ENCODE measurements around the gene RGCC. TPM values are rescaled to one million over a fixed set of nuclear protein-coding genes. Genes with fewer than 3 reads are reported as not detected.
A peak's percentile ranks its signal among the peaks of the same experiment; 100 is the strongest.
"Not testable (repeated sequence)": the region's sequence is repeated elsewhere in the genome, so short reads cannot be mapped to it uniquely, and the experiment has no call there.

The RGCC gene
- total RNA-seq, 4 donors from 2014 or later, result 56.5 to 142 (median 77.1) TPM

DNA sequence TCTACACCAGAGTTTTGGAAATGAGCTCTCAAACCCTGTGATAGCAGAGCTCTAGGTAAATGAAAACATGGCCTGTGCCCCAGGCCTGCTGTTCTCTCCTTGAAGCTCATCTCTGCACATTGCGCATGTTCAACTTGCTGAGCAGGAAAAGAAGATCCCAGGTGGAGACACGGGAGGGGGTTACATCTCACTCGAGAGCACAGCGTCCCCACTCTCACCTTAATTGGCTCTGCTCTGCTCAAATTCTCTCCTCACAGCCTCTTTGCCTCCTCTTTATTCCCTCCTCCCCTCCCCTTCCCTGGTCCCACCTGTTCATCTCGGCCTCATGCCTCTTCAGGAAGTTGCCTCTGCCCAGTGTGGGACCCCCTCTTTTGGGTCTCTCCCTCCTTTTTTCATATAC is 44.7 kb downstream of the RGCC start:
- Histone ChIP-seq H3K4me3 (no peak overlapping the region), H3K27ac (replicated peaks in 1 of 4) (no peak overlapping the region), H3K36me3 (no peaks in the 10 kb centered on the region), H3K9me3 (peaks cover 0 to 7% (median 0%) of the 10 kb centered on the region in 4 donors), H3K27me3 (no peaks in the 10 kb centered on the region), H3K4me1 (peaks cover 0 to 4% (median 1%) of the 10 kb centered on the region in 4 donors)
- 89% methylated on average over 5 of the region's 5 CpGs for WGBS
- peak; percentile 34 for DNase-seq (ENCODE audit: extremely low spot score)
- intact Hi-C loops (cut with DNase I), result no loop called here
- TF ChIP-seq POLR2A (IDR thresholded peaks at IDR 0.05; ENCODE audit: low read depth), result no peak
- TF ChIP-seq EP300 (IDR thresholded peaks at IDR 0.05), result no peak
- TF ChIP-seq, protein P1, sequence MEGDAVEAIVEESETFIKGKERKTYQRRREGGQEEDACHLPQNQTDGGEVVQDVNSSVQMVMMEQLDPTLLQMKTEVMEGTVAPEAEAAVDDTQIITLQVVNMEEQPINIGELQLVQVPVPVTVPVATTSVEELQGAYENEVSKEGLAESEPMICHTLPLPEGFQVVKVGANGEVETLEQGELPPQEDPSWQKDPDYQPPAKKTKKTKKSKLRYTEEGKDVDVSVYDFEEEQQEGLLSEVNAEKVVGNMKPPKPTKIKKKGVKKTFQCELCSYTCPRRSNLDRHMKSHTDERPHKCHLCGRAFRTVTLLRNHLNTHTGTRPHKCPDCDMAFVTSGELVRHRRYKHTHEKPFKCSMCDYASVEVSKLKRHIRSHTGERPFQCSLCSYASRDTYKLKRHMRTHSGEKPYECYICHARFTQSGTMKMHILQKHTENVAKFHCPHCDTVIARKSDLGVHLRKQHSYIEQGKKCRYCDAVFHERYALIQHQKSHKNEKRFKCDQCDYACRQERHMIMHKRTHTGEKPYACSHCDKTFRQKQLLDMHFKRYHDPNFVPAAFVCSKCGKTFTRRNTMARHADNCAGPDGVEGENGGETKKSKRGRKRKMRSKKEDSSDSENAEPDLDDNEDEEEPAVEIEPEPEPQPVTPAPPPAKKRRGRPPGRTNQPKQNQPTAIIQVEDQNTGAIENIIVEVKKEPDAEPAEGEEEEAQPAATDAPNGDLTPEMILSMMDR (IDR thresholded peaks at IDR 0.05), result no peak
- no peak for TF ChIP-seq POLR2AphosphoS5 (IDR thresholded peaks at IDR 0.05)

DNA sequence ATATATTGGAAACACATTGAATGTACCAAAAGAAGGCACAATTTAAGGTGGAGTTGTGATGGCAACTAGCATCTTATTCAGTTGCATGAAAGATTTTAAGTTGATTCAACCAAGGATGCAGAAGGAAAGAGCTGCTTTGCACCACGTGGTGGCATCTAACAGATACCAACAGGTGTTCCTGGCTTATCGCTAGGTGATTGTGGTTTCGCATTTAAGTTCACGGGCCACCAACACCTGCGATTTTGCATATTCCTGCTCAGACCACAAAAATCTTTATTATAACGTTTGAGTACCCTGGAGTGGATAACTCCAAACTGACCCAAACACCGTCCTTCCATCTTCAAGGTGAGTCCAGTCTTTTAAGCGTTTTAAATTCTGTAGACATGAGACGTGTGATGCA is 45.3 kb downstream of the RGCC start:
- TF ChIP-seq, protein P1 (IDR thresholded peaks at IDR 0.05), result no peak
- TF ChIP-seq POLR2A (IDR thresholded peaks at IDR 0.05; ENCODE audit: low read depth) (no peak), EP300 (IDR thresholded peaks at IDR 0.05) (no peak), POLR2AphosphoS5 (IDR thresholded peaks at IDR 0.05) (no peak)
- WGBS, result 93% methylated on average over 9 of the region's 9 CpGs
- Histone ChIP-seq H3K36me3 (no peaks in the 10 kb centered on the region), H3K9me3 (peaks cover 0 to 7% (median 0%) of the 10 kb centered on the region in 4 donors), H3K27ac (replicated peaks in 1 of 4) (no peak overlapping the region), H3K4me1 (peaks cover 0 to 3% (median 0%) of the 10 kb centered on the region in 4 donors), H3K27me3 (no peaks in the 10 kb centered on the region), H3K4me3 (no peak overlapping the region)
- peak; percentile 37 for DNase-seq (ENCODE audit: extremely low spot score)
- intact Hi-C loops (cut with DNase I), result no loop called here

DNA sequence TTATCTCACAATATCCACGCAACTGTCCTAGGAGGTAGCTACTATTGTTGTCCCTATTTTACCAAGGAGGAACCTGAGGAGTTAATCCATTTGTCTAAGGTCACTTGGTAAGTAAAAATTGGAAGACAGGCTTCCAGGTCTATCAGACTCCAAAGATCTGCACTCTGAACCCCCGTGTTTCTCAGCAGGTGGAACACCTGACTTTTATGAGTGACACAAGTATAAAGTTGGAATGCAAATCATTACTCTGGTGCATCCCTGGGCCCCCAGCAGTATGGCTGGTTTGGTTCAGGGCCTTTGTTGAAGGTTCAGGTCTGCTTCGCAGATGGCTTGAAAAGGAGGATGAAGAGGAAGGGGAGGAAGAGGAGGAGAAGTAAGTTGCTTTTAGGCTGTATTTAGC is 46.0 kb downstream of the RGCC start:
- WGBS, result 95% methylated on average over 3 of the region's 3 CpGs
- intact Hi-C loops (cut with DNase I), result no loop called here
- peak; percentile 37 for DNase-seq (ENCODE audit: extremely low spot score)

DNA sequence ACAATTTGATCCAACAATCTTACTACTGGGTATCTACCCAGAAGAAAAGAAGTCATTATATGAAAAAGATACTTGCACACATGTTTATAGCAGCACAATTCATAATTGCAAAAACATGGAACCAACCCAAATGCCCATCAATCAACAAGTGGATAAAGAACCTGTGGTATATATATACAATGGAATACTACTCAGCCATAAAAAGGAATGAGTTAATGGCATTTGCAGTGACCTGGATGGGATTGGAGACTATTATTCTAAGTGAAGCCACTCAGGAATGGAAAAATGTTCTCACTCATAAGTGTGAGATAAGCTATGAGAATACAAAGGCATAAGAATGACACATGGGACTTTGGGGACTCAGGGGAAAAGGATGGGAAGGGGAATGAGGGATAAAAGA is 47.3 kb downstream of the RGCC start:
- H3K27ac ChIP-seq (replicated peaks in 1 of 4); DNase-seq (ENCODE audit: extremely low spot score); intact Hi-C loops (cut with DNase I); H3K36me3 ChIP-seq; H3K27me3 ChIP-seq; H3K4me3 ChIP-seq; H3K9me3 ChIP-seq; H3K4me1 ChIP-seq: not testable (repeated sequence)

More for the DNA sequence above, 46.0 kb downstream of the RGCC start:
- H3K36me3 ChIP-seq, result no peaks in the 10 kb centered on the region
- H3K4me3 ChIP-seq, result no peak overlapping the region
- no peak overlapping the region for H3K27ac ChIP-seq (replicated peaks in 1 of 4)
- peaks cover 0 to 3% (median 0%) of the 10 kb centered on the region in 4 donors for H3K4me1 ChIP-seq
- no peaks in the 10 kb centered on the region for H3K27me3 ChIP-seq
- peaks cover 0 to 7% (median 0%) of the 10 kb centered on the region in 4 donors for H3K9me3 ChIP-seq
- TF ChIP-seq, protein P1 (IDR thresholded peaks at IDR 0.05), result no peak
- TF ChIP-seq POLR2AphosphoS5 (IDR thresholded peaks at IDR 0.05), result no peak
- no peak for TF ChIP-seq POLR2A (IDR thresholded peaks at IDR 0.05; ENCODE audit: low read depth)
- no peak for TF ChIP-seq EP300 (IDR thresholded peaks at IDR 0.05)

DNA sequence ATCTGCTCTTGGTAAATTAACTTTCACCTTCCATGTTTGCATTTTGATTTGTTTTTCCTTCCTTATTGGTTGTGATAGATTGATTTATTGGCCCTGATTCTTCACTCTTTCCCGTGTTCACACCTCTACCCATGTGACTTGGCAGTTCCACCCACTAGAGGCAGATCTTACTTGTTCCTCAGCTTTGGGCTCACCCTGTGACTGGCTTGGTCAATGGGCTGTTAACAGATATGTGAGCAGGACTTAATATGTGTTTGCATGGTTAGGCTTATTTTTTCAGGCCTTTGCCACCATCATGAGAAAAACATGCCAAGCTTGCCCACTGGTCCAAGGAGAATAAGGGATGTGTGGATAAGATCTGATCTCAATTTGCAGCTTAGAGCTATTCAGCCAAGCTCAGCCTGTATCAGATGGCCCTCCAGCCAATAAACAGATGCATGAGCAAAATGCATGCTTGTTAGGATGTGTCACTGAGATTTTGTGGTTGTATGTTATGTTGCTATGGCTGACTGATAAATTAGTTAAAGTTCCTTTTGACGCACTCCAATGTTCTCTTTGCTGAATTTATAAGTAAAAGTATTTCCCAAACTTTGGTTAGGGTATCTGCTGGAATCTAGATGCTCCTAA is 48.0 kb downstream of the RGCC start:
- 75% methylated on average over 2 of the region's 2 CpGs for WGBS
- intact Hi-C loops (cut with DNase I), result no loop called here
- Histone ChIP-seq H3K4me3 (no peak overlapping the region), H3K27me3 (no peaks in the 10 kb centered on the region), H3K9me3 (peaks cover 0 to 7% (median 0%) of the 10 kb centered on the region in 4 donors), H3K27ac (replicated peaks in 1 of 4) (no peak overlapping the region), H3K36me3 (no peaks in the 10 kb centered on the region), H3K4me1 (no peaks in the 10 kb centered on the region)
- TF ChIP-seq POLR2A (IDR thresholded peaks at IDR 0.05; ENCODE audit: low read depth), result no peak
- peak; percentile 62 for DNase-seq (ENCODE audit: extremely low spot score)

DNA sequence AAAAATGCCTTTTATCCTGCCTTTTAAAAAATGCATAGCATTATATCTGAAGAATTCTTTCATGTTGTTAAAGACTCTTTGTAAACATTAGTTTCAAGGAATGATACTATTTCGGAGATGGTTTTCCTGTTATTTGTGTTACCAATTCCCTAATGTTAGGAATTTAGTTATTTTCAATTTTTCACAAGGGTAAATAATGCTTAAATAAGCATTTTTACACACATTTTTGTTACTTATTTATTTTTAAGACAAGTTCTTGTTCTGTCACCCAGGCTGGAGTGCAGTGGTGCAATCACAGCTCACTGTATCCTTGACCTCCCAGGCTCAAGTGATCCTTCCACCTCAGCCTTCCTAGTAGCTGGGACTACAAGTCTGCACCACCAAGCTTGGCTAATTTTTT is 49.0 kb downstream of the RGCC start:
- WGBS, result 89% methylated on average over 1 of the region's 1 CpG
- no peak overlapping the region for H3K4me3 ChIP-seq
- H3K4me1 ChIP-seq, result no peaks in the 10 kb centered on the region
- H3K36me3 ChIP-seq, result no peaks in the 10 kb centered on the region
- intact Hi-C loops (cut with DNase I), result no loop called here
- no peak overlapping the region for H3K27ac ChIP-seq (replicated peaks in 1 of 4)
- no peak for DNase-seq (ENCODE audit: extremely low spot score)
- TF ChIP-seq, protein P1 (IDR thresholded peaks at IDR 0.05), result no peak
- no peak for TF ChIP-seq POLR2A (IDR thresholded peaks at IDR 0.05; ENCODE audit: low read depth)
- no peak for TF ChIP-seq EP300 (IDR thresholded peaks at IDR 0.05)
- TF ChIP-seq POLR2AphosphoS5 (IDR thresholded peaks at IDR 0.05), result no peak
- no peaks in the 10 kb centered on the region for H3K27me3 ChIP-seq
- peaks cover 0 to 7% (median 0%) of the 10 kb centered on the region in 4 donors for H3K9me3 ChIP-seq
